ENCODE measurements around the gene C22orf39.

C22orf39 gene

GRCh38 chr22:19461506-19461905 lies 14.0 kb upstream of the C22orf39 start:
- H3K4me3 ChIP-seq (ENCODE audit: control insufficient read depth, low read depth, low read length) = no peak overlapping the region
- TF ChIP-seq CTCF (conservative IDR thresholded peaks at IDR 0.05; ENCODE audit: control insufficient read depth, insufficient read depth, low read depth, low read length) = no peak
- no peak for DNase-seq (ENCODE audit: low read depth)

- DNase-seq (ENCODE audit: low read depth) = no peak
- H3K4me3 ChIP-seq (ENCODE audit: control insufficient read depth, low read depth, low read length) = no peak overlapping the region
- TF ChIP-seq CTCF (conservative IDR thresholded peaks at IDR 0.05; ENCODE audit: control insufficient read depth, insufficient read depth, low read depth, low read length) = no peak
Measured at GRCh38 chr22:19460036-19460435, 12.5 kb upstream of the C22orf39 start.

- no peak for TF ChIP-seq CTCF (conservative IDR thresholded peaks at IDR 0.05; ENCODE audit: control insufficient read depth, insufficient read depth, low read depth, low read length)
- H3K4me3 ChIP-seq (ENCODE audit: control insufficient read depth, low read depth, low read length) = no peak overlapping the region
- DNase-seq (ENCODE audit: low read depth) = no peak
Measured at GRCh38 chr22:19457828-19458428, 10.4 kb upstream of the C22orf39 start.

GRCh38 chr22:19456541-19456940 lies 9.0 kb upstream of the C22orf39 start:
- H3K4me3 ChIP-seq (ENCODE audit: control insufficient read depth, low read depth, low read length) = no peak overlapping the region
- TF ChIP-seq CTCF (conservative IDR thresholded peaks at IDR 0.05; ENCODE audit: control insufficient read depth, insufficient read depth, low read depth, low read length) = no peak
- no peak for DNase-seq (ENCODE audit: low read depth)

GRCh38 chr22:19455585-19456370 lies 8.3 kb upstream of the C22orf39 start:
- TF ChIP-seq CTCF (conservative IDR thresholded peaks at IDR 0.05; ENCODE audit: control insufficient read depth, insufficient read depth, low read depth, low read length) = no peak
- no peak overlapping the region for H3K4me3 ChIP-seq (ENCODE audit: control insufficient read depth, low read depth, low read length)
- DNase-seq (ENCODE audit: low read depth) = peak; percentile 28

GRCh38 chr22:19455033-19455432 lies 7.5 kb upstream of the C22orf39 start:
- no peak overlapping the region for H3K4me3 ChIP-seq (ENCODE audit: control insufficient read depth, low read depth, low read length)
- DNase-seq (ENCODE audit: low read depth) = no peak
- TF ChIP-seq CTCF (conservative IDR thresholded peaks at IDR 0.05; ENCODE audit: control insufficient read depth, insufficient read depth, low read depth, low read length) = no peak

All from fibroblast of mammary gland (primary cell).